ENCODE data around the gene RAG1. TPM values are rescaled to one million over a fixed set of nuclear protein-coding genes. Genes with fewer than 3 reads are reported as not detected.

RAG1 gene
- total RNA-seq, 1 donor from 2014 or later, result 0.70 TPM

DNA sequence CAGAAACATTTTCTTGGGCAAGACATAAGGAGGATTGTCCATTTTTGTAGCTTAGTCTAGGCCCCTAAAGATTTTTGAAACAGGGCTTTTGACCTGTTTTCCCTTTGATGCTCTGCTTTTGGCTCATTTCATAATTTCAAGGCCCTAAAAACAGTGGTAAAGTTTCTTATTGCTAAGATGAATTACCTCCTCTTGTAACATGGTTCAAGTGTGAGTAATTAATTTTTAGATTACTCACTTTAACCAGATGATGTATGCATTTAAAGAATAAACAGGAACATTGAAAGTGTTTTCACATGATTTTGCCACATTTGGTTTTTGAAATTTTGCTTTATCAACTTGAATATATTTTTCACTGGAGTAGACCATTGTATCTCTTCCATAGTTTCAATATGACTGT, 29.1 kb downstream of the RAG1 start:
- Mint-ChIP-seq H3K4me3 (no peak overlapping the region), H3K4me1 (ENCODE audit: low read depth) (peaks cover 9% of the 10 kb centered on the region), H3K27me3 (ENCODE audit: insufficient read depth) (peaks cover 26% of the 10 kb centered on the region), H3K36me3 (ENCODE audit: low read depth) (no peaks in the 10 kb centered on the region), H3K27ac (no peak overlapping the region), H3K9me3 (no peaks in the 10 kb centered on the region)
- intact Hi-C loops (cut with micrococcal nuclease), result no loop called here
- no peak for DNase-seq (ENCODE audit: low spot score)

DNA sequence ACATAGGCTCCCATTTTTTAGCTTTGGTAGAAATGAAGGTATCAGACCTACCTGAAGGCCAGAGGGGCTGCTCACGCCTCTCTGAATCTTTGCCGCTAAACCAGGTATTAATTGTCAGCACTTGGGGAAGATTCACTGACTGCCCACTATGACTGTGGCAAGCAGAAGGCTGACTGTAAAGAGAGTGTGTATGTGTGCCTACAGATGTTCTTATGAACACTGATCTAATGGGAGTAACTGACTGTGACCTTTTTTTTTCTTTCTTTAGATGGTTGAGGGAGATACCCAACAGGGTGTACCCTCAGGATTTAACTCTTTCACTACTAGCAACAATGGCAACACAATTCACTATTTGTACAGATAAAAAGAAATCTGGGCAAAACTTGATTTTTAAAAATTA, 30.2 kb downstream of the RAG1 start, which contains the start of gene RAG2:
Gene RAG2, minus strand, starts transcription at position 186 of the 400 bp plus-strand sequence. CDS start 4,068 bp downstream, outside the sequence.
- no peak within 1 kb of the TSS for H3K27ac Mint-ChIP-seq
- DNase-seq (ENCODE audit: low spot score), result no peak
- intact Hi-C loops (cut with micrococcal nuclease), result no loop called here
- no peaks in the 10 kb centered on the region for H3K36me3 Mint-ChIP-seq (ENCODE audit: low read depth)
- no peak within 1 kb of the TSS for H3K4me3 Mint-ChIP-seq
- peaks cover 9% of the 10 kb centered on the region for H3K4me1 Mint-ChIP-seq (ENCODE audit: low read depth)
- peaks cover 19% of the 10 kb centered on the region for H3K27me3 Mint-ChIP-seq (ENCODE audit: insufficient read depth)
- H3K9me3 Mint-ChIP-seq, result no peaks in the 10 kb centered on the region

DNA sequence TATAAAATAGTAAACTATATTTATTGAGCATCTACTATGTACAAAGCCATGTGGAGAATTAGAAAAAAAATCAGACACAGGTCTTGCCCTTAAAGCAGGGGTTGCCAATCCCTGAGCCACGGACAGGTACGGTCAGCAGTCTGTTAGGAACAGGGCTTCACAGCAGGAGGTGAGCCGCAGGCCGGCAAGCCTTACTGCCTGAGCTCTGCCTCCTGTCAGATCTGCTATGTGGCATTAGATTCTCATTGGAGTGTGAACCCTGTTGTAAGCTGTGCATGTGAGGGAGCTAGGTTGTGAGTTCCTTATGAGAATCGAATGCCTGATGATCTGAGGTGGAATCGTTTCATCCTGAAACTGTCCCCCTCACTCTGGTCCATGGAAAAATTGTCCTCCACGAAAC, 32.4 kb downstream of the RAG1 start:
- Mint-ChIP-seq H3K9me3 (no peaks in the 10 kb centered on the region), H3K27me3 (ENCODE audit: insufficient read depth) (peaks cover 6% of the 10 kb centered on the region), H3K27ac (no peak overlapping the region), H3K4me1 (ENCODE audit: low read depth) (peaks cover under 1% of the 10 kb centered on the region), H3K4me3 (no peak overlapping the region), H3K36me3 (ENCODE audit: low read depth) (no peaks in the 10 kb centered on the region)
- DNase-seq (ENCODE audit: low spot score), result no peak
- intact Hi-C loops (cut with micrococcal nuclease), result no loop called here

DNA sequence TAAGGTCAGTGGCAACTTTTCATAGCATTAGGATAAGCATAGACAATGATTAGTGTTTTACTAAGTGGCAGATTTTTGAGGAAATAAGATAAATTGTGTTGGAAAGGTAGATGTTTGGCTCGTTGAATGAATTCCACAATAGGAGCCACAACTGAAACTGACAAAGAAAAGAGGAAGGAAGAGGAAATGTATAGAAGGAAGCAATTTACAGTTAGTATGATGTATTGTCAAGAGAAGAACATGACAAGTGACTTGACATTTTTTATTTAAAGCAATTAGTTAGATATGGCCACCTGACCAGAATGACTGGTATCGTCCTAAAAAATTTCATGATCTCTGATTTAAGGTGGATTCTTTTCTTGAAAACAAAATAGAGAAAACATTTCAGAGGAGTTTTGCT, 33.3 kb downstream of the RAG1 start:
- intact Hi-C loops (cut with micrococcal nuclease), result no loop called here
- Mint-ChIP-seq H3K27me3 (ENCODE audit: insufficient read depth) (peaks cover 9% of the 10 kb centered on the region), H3K4me1 (ENCODE audit: low read depth) (no peaks in the 10 kb centered on the region), H3K4me3 (no peak overlapping the region), H3K36me3 (ENCODE audit: low read depth) (no peaks in the 10 kb centered on the region), H3K27ac (no peak overlapping the region), H3K9me3 (no peaks in the 10 kb centered on the region)
- no peak for DNase-seq (ENCODE audit: low spot score)

DNA sequence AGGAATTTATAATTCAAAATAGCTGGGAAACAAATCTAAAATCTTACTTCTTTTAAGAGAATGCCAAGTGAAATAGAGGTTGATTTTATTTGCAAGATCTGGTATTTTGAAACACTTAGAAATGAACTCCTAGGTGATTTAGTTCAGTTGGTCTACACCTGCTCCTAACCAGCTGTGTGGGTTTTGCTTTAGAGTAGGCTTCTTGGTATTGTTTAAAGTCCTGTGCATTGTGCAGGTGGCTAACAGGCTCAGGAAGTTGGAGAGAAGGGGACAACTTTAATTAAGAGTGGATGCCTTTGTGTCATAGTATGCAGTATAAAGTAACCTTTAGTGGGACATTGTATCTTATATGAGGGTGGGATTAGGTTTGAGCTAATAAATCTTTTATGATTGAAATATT, 34.3 kb downstream of the RAG1 start:
- H3K9me3 Mint-ChIP-seq, result no peaks in the 10 kb centered on the region
- no peaks in the 10 kb centered on the region for H3K4me1 Mint-ChIP-seq (ENCODE audit: low read depth)
- H3K27me3 Mint-ChIP-seq (ENCODE audit: insufficient read depth), result peaks cover 10% of the 10 kb centered on the region
- DNase-seq (ENCODE audit: low spot score), result no peak
- intact Hi-C loops (cut with micrococcal nuclease), result no loop called here
- H3K27ac Mint-ChIP-seq, result no peak overlapping the region
- H3K4me3 Mint-ChIP-seq, result no peak overlapping the region
- no peaks in the 10 kb centered on the region for H3K36me3 Mint-ChIP-seq (ENCODE audit: low read depth)

DNA sequence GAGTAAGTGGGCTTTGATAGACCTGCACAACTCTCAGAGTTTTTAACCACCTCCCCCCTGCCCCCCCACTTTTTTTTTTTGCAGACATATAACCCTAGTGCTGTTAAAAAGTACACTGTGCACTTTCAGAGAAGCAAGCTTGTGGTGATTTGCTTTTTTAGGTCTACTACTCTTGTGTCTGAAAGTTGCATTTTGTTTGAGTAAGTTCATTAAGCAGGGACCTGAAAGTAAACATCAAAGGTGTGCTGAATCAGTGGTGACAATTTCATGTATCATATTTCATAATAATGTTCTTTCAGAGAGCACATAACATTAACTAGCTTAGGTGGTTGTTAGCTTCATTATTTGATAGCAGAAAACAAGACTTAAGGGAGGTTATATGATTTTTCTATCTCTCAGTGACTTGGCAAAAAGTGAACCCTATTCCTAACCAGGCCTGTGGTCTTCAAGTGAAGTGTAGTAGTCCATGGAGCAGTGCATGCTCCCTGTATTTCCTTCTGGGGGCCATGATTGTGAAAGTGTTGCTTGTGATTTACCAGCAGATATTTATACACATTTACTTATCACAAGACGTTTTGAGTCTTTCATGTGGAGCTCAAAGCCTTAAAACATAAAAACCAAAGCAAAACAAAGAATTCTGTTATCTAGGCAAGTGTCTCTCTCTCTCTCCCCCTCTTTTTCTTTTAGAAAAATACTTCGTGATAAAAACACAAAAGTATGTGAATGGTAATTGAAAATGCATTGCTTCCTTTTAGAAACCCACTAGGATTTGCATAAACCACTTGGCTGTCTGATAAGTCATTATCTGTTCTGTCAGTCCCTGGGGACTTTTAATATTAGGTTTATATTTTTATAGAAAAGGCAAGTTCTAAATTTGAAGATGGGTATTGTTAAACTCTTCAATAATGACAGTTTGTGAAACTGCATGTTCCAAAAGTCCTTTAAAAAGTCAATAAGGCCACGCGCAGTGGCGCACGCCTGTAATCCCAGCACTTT, 37.7 kb downstream of the RAG1 start:
- Mint-ChIP-seq H3K9me3 (no peaks in the 10 kb centered on the region), H3K27me3 (ENCODE audit: insufficient read depth) (peaks cover 20% of the 10 kb centered on the region), H3K4me3 (no peak overlapping the region), H3K4me1 (ENCODE audit: low read depth) (no peaks in the 10 kb centered on the region), H3K36me3 (ENCODE audit: low read depth) (no peaks in the 10 kb centered on the region), H3K27ac (no peak overlapping the region)
- intact Hi-C loops (cut with micrococcal nuclease), result no loop called here
- no peak for DNase-seq (ENCODE audit: low spot score)

DNA sequence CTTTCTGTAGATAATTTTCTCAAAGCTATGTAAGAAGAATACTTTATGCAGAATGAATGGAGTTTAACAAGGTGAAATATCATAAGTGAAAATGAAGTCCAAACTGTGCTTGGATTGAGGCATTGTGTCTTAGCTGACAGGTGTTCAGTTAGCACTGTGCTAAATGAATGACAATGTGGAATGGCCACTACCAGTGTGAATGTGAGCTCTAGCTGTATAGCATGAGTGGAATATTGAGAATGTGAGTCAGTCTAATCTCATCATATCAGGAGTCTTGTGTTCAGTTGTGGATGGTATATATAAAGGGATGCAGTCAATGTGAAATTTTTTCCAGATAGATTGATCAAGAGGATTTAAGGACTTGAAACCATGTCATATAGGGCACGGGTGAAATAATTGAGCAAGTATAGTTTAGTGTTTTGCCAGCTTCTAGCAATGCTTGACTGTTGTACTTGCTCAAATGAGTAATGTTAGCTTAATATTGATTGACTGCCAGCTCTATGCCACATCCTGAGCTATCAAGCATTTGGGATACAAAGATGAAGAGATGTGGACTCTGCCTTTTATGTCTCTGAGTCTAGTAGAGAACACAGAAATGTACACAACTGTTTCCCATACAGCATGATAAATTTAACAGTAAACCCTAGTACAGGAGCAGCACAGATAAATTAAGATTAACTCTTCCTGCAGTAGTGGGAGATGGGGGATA, 40.8 kb downstream of the RAG1 start:
- no peak for DNase-seq (ENCODE audit: low spot score)
- Mint-ChIP-seq H3K4me1 (ENCODE audit: low read depth) (no peaks in the 10 kb centered on the region), H3K4me3 (no peak overlapping the region), H3K9me3 (no peaks in the 10 kb centered on the region), H3K36me3 (ENCODE audit: low read depth) (no peaks in the 10 kb centered on the region), H3K27me3 (ENCODE audit: insufficient read depth) (peaks cover 22% of the 10 kb centered on the region), H3K27ac (no peak overlapping the region)
- intact Hi-C loops (cut with micrococcal nuclease), result no loop called here

DNA sequence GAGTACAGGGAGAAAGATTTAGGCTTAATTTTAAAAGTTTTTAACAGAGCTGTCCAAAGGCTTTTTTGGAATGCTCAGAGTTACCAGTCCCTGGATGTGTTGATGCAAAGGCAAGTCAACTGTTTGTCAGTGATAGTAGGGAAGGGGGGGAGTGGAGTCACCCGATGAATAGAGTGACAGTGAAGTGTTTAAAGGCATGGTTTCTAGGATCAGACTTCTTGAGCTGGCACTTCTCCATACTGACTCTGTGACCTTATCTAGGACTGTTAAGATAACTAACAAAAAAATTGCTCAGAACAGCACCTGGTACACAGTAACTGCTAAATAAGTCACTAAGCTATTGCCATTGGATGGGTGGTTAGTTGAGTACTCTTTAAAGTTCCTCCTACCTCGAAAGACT, 41.6 kb downstream of the RAG1 start:
- Mint-ChIP-seq H3K36me3 (ENCODE audit: low read depth) (no peaks in the 10 kb centered on the region), H3K27ac (no peak overlapping the region), H3K4me3 (no peak overlapping the region)

DNA sequence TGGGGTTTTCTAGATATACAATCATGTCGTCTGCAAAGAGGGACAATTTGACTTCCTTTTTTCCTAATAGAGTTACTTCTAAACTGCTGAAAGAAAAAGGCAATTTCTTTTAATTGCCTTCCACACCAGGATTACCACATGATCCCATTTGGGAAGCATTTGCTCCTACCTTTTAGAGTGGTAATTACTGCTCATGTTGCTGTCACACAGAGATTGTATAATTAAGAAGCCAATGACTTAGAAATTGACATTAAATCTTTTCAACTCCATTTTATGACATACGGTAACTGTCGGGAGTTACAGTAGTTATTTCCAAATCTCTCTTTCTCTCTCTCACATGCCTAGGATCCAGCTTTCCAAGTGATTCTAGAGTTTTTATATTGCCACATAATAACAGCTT, 48.0 kb downstream of the RAG1 start:
- no peak for DNase-seq (ENCODE audit: low spot score)
- peaks cover 6% of the 10 kb centered on the region for H3K27me3 Mint-ChIP-seq (ENCODE audit: insufficient read depth)
- H3K4me3 Mint-ChIP-seq, result no peak overlapping the region
- no peaks in the 10 kb centered on the region for H3K9me3 Mint-ChIP-seq
- intact Hi-C loops (cut with micrococcal nuclease), result no loop called here
- H3K36me3 Mint-ChIP-seq (ENCODE audit: low read depth), result no peaks in the 10 kb centered on the region
- no peaks in the 10 kb centered on the region for H3K4me1 Mint-ChIP-seq (ENCODE audit: low read depth)
- no peak overlapping the region for H3K27ac Mint-ChIP-seq

More for the DNA sequence above, 41.6 kb downstream of the RAG1 start:
- H3K9me3 Mint-ChIP-seq, result no peaks in the 10 kb centered on the region
- intact Hi-C loops (cut with micrococcal nuclease), result no loop called here
- no peak for DNase-seq (ENCODE audit: low spot score)
- no peaks in the 10 kb centered on the region for H3K4me1 Mint-ChIP-seq (ENCODE audit: low read depth)
- peaks cover 22% of the 10 kb centered on the region for H3K27me3 Mint-ChIP-seq (ENCODE audit: insufficient read depth)

DNA sequence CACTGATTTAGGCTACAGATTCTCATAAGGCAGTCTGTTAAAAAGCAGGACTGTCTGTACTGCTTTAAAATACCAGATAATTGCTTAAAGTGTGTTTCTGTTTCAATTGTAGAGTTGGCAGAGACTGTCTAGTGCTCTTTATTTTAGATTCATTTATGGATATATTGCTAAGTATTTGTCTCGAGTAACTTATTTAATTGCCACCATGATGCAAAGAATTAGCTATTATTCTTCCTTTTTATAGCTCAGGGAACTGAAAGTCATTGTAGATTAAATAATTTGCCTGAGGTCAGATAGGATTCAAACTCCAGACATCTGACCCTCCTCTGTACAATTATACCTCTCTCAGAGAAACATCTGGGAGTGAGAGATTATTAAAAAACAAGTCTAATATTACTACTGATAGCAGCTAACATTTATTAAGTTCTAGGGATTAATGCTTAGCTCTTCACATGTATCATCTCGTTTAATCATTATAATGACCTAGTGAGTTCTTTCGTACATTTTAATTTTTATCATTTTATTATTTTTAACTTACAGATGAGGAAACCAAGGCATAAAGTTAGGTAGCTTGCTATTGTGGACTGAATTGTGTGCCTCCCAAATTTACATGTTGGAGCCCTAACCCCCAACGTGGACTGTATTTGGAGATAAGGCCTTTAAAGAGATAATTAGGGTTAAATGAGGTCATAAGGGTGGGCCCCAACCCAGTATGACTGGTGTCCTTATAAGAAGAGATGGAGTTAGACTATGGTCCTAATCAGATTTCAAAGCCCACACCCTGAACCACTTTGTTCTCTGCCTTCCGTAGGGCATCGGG, 49.9 kb downstream of the RAG1 start:
- H3K27ac Mint-ChIP-seq, result no peak overlapping the region
- intact Hi-C loops (cut with micrococcal nuclease), result no loop called here
- no peak for DNase-seq (ENCODE audit: low spot score)
- H3K36me3 Mint-ChIP-seq (ENCODE audit: low read depth), result no peaks in the 10 kb centered on the region
- H3K27me3 Mint-ChIP-seq (ENCODE audit: insufficient read depth), result peaks cover 5% of the 10 kb centered on the region
- H3K4me3 Mint-ChIP-seq, result no peak overlapping the region
- H3K4me1 Mint-ChIP-seq (ENCODE audit: low read depth), result no peaks in the 10 kb centered on the region
- no peaks in the 10 kb centered on the region for H3K9me3 Mint-ChIP-seq

DNA sequence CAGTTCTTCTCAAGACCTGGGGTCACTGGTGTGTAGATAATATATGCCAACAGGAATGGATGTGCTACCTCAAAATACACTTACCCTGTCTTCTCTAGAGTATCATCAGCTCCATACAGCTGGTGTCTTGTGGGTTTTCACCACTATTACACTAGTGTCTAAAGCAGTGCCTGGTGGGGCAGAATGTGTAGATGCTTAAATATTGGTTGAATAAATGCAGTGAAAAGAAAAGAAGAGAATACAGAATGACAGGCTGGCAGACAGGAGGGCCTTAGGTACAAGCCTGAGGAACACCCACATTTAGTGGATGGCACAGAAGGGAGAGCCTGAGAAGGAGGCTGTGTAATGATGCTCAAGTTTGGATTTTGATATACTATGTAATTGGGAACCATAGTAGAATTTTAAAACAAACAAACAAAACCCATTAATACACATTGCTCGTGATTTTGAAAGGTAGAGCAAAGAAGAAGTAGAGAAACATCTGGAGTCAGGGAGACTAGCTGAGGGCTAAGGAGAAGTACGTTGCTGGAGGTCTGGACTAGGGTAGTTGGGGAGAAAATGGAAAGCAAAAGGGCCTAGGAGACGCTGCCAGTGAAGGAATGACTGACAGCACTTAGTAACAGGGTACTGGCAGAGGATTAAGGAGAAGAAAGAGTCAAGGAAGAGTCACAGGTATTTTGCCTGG, 50.7 kb downstream of the RAG1 start:
- no peak overlapping the region for H3K27ac Mint-ChIP-seq

DNA sequence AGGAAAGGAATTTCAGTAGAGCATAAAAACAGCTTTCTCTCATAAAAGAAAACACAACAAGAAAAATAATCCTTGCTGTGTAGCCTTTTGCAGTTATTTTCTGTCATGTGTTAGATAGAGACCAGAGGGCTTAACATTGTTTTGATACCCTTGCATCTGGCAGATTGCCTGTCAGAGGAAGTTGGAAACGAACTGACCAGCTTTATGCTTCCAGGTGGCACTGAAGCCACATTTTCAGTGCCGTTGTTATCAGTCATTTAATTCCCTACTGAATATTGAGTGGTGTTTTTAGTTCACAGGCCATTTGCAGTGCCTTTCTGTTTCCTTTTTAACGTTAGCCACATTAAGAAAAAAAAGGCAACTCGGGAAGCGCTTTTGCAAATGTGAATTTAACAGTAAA, 51.7 kb downstream of the RAG1 start:
- no peaks in the 10 kb centered on the region for H3K36me3 Mint-ChIP-seq (ENCODE audit: low read depth)
- no peak for DNase-seq (ENCODE audit: low spot score)
- no peaks in the 10 kb centered on the region for H3K4me1 Mint-ChIP-seq (ENCODE audit: low read depth)
- H3K9me3 Mint-ChIP-seq, result no peaks in the 10 kb centered on the region
- no peak overlapping the region for H3K4me3 Mint-ChIP-seq
- intact Hi-C loops (cut with micrococcal nuclease), result no loop called here
- H3K27ac Mint-ChIP-seq, result no peak overlapping the region
- peaks cover 8% of the 10 kb centered on the region for H3K27me3 Mint-ChIP-seq (ENCODE audit: insufficient read depth)

More for the DNA sequence above, 50.7 kb downstream of the RAG1 start:
- no peak overlapping the region for H3K4me3 Mint-ChIP-seq
- H3K9me3 Mint-ChIP-seq, result no peaks in the 10 kb centered on the region
- H3K36me3 Mint-ChIP-seq (ENCODE audit: low read depth), result no peaks in the 10 kb centered on the region
- DNase-seq (ENCODE audit: low spot score), result no peak
- peaks cover 5% of the 10 kb centered on the region for H3K27me3 Mint-ChIP-seq (ENCODE audit: insufficient read depth)
- intact Hi-C loops (cut with micrococcal nuclease), result no loop called here
- H3K4me1 Mint-ChIP-seq (ENCODE audit: low read depth), result no peaks in the 10 kb centered on the region

All from activated T-helper 1 cell treated with anti-CD3 and anti-CD28 coated beads, Interleukin-12 subunit alpha, Interleukin-12 subunit beta, Interleukin-2, Interleukin-4 antibody, amounts not matched to agents 30 ng/mL and 10 ng/mL and 1 ng/mL, durations not matched to agents 14 hours and 24 hours and 36 hours (primary cell).